ENCODE results near the gene ANK3.

ANK3 gene

GRCh38 chr10:60399328-60399727, 9.7 kb upstream of the ANK3 start:
- intact Hi-C loops (cut with micrococcal nuclease): no loop called here
- Mint-ChIP-seq H3K27ac (no peak overlapping the region), H3K27me3 (peaks cover 2% of the 10 kb centered on the region), H3K4me3 (no peak overlapping the region), H3K36me3 (ENCODE audit: low read depth) (no peaks in the 10 kb centered on the region), H3K4me1 (ENCODE audit: low read depth) (no peaks in the 10 kb centered on the region), H3K9me3 (no peaks in the 10 kb centered on the region)

DNA sequence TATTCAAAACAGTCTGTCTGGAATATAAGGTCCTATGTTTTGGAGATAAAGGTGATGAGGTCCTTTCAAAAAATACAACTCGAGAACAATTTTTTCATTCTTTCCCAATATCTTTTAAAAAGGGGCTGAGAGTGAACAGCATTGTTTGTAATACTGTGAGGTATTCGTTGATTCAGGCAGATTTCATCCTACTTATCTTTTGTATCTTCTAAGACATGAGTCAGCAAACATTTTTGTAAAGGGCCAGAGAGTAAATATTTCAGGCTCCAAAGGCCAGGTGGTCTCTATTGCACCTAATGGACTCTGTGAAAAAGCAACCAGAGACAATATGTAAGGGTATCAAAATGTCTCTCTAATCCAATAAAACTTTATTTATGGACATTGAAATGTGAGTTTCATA, 8.1 kb upstream of the ANK3 start:
- Mint-ChIP-seq H3K27me3 (peaks cover 2% of the 10 kb centered on the region), H3K36me3 (ENCODE audit: low read depth) (no peaks in the 10 kb centered on the region), H3K27ac (no peak overlapping the region), H3K9me3 (no peaks in the 10 kb centered on the region), H3K4me3 (no peak overlapping the region), H3K4me1 (ENCODE audit: low read depth) (no peaks in the 10 kb centered on the region)
- intact Hi-C loops (cut with micrococcal nuclease): no loop called here

DNA sequence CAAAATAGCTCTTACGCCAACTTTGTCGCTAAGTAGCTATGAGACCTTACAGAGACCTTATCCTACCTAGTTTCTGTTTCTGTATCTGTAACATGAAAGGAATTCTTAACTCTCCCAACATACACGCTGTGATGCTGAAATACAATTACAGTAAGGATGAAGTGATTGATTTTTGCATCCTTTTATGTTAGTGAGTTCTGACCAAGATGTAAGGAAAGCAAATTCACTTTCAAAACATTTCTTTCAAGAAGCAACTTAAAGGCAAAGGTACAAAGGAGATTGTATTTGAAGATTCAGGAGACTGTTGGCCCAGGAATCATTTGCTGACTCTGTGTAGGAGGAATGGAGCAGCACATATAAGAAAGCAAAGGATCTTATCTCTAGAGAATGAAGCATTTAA, 7.1 kb upstream of the ANK3 start:
- Mint-ChIP-seq H3K4me1 (ENCODE audit: low read depth) (no peaks in the 10 kb centered on the region), H3K27ac (no peak overlapping the region), H3K4me3 (no peak overlapping the region), H3K27me3 (peaks cover 2% of the 10 kb centered on the region), H3K9me3 (no peaks in the 10 kb centered on the region), H3K36me3 (ENCODE audit: low read depth) (no peaks in the 10 kb centered on the region)
- intact Hi-C loops (cut with micrococcal nuclease): no loop called here

DNA sequence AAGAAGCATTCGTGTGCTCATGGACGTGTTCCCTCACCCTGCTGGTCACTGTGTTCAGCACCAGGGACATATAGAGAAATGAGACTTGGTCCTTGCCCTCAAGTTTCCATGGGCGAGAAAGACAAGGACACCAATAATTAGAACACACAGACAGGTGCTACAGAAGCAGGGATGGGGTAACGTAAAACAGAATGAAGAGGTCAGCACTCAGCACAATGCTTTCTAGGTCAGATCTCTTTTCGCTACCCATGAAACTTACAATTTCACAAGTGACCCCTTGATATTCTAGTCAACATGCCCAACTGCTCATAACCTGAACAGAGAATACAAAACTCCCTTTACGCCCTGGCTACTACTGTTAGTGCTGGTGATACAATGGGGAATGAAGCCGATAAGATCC, 6.0 kb upstream of the ANK3 start:
- no peaks in the 10 kb centered on the region for H3K9me3 Mint-ChIP-seq
- no peaks in the 10 kb centered on the region for H3K4me1 Mint-ChIP-seq (ENCODE audit: low read depth)
- no peak overlapping the region for H3K27ac Mint-ChIP-seq
- peaks cover 2% of the 10 kb centered on the region for H3K27me3 Mint-ChIP-seq
- intact Hi-C loops (cut with micrococcal nuclease): no loop called here
- no peaks in the 10 kb centered on the region for H3K36me3 Mint-ChIP-seq (ENCODE audit: low read depth)
- no peak overlapping the region for H3K4me3 Mint-ChIP-seq

GRCh38 chr10:60394446-60394845, 4.8 kb upstream of the ANK3 start:
- H3K27me3 Mint-ChIP-seq: peaks cover 2% of the 10 kb centered on the region
- no peaks in the 10 kb centered on the region for H3K4me1 Mint-ChIP-seq (ENCODE audit: low read depth)
- no peak overlapping the region for H3K27ac Mint-ChIP-seq
- intact Hi-C loops (cut with micrococcal nuclease): no loop called here
- H3K36me3 Mint-ChIP-seq (ENCODE audit: low read depth): no peaks in the 10 kb centered on the region
- no peak overlapping the region for H3K4me3 Mint-ChIP-seq
- H3K9me3 Mint-ChIP-seq: no peaks in the 10 kb centered on the region

DNA sequence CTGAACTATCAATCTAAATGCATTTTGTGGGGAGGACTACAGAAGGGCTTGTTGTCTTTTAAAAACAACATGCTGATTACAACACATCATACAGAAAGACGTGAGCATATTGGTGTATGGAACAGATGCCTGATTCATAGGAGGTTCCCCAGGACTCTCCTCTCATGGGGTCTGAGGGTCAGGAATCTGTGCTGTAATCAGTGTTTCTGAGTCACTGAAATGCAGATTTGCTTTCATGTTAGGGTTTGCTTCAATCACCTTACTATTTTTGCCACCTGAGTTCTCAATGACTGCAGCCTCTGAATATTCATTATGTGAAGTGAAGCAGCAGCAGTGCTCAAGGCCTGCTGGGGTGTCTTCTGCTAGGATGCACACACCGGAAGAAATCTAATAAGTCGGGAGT, 550 bp upstream of the ANK3 start:
- no peaks in the 10 kb centered on the region for H3K4me1 Mint-ChIP-seq (ENCODE audit: low read depth)

GRCh38 chr10:60388709-60389301, 870 bp downstream of the ANK3 start:
- H3K27ac Mint-ChIP-seq: no peak overlapping the region
- no peaks in the 10 kb centered on the region for H3K9me3 Mint-ChIP-seq
- intact Hi-C loops (cut with micrococcal nuclease): no loop called here
- H3K4me1 Mint-ChIP-seq (ENCODE audit: low read depth): no peaks in the 10 kb centered on the region
- peaks cover 2% of the 10 kb centered on the region for H3K27me3 Mint-ChIP-seq
- no peaks in the 10 kb centered on the region for H3K36me3 Mint-ChIP-seq (ENCODE audit: low read depth)
- no peak overlapping the region for H3K4me3 Mint-ChIP-seq

More for the DNA sequence above, 550 bp upstream of the ANK3 start:
- intact Hi-C loops (cut with micrococcal nuclease): no loop called here
- H3K27ac Mint-ChIP-seq: no peak overlapping the region
- no peaks in the 10 kb centered on the region for H3K36me3 Mint-ChIP-seq (ENCODE audit: low read depth)
- H3K9me3 Mint-ChIP-seq: no peaks in the 10 kb centered on the region
- no peak overlapping the region for H3K4me3 Mint-ChIP-seq
- H3K27me3 Mint-ChIP-seq: no peaks in the 10 kb centered on the region

GRCh38 chr10:60388116-60388625, 1.5 kb downstream of the ANK3 start:
- intact Hi-C loops (cut with micrococcal nuclease): no loop called here
- no peaks in the 10 kb centered on the region for H3K36me3 Mint-ChIP-seq (ENCODE audit: low read depth)
- no peak overlapping the region for H3K27ac Mint-ChIP-seq
- H3K27me3 Mint-ChIP-seq: peaks cover 2% of the 10 kb centered on the region
- H3K4me3 Mint-ChIP-seq: no peak overlapping the region
- no peaks in the 10 kb centered on the region for H3K4me1 Mint-ChIP-seq (ENCODE audit: low read depth)
- H3K9me3 Mint-ChIP-seq: no peaks in the 10 kb centered on the region

DNA sequence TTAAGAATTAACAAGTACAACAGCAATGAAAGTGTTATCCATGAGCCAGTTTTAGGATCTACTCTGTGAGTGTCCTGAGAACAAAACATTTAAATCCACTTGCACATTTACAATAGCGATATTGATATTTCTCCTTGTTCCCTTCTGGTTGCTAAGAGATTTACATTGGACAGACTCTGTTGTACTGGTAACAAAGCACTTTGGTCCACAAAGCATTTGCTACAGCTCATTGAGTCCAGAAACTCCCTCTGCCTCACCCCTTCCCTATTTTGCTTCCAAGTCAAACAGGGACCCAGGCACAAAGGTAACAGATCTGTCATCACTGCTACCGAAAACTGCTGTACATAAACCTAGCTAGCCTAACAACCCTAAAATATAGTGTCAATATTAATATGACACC, 2.1 kb downstream of the ANK3 start:
- Mint-ChIP-seq H3K9me3 (no peaks in the 10 kb centered on the region), H3K4me3 (no peak overlapping the region), H3K36me3 (ENCODE audit: low read depth) (no peaks in the 10 kb centered on the region), H3K27me3 (peaks cover 2% of the 10 kb centered on the region), H3K27ac (no peak overlapping the region), H3K4me1 (ENCODE audit: low read depth) (no peaks in the 10 kb centered on the region)
- intact Hi-C loops (cut with micrococcal nuclease): no loop called here

DNA sequence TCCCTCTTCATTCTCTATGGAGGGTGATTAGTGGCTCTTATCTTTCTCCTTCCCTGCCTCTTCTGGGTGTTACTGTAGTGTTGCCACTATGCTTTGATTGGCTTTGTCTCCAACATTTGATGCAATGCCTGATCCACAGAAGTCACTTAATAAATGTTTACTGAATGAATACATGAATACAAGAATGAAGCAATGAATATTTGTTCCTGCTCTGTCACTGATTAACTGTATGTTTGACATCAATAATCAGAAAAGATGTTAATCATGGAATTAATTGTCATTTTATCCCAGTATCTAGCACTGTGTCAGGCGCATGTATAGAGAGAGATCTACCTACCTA, 4.3 kb downstream of the ANK3 start:
- Mint-ChIP-seq H3K4me3 (no peak overlapping the region), H3K36me3 (ENCODE audit: low read depth) (no peaks in the 10 kb centered on the region), H3K27me3 (peaks cover 2% of the 10 kb centered on the region), H3K9me3 (no peaks in the 10 kb centered on the region), H3K27ac (no peak overlapping the region), H3K4me1 (ENCODE audit: low read depth) (no peaks in the 10 kb centered on the region)
- intact Hi-C loops (cut with micrococcal nuclease): no loop called here

- intact Hi-C loops (cut with micrococcal nuclease): no loop called here
- Mint-ChIP-seq H3K36me3 (ENCODE audit: low read depth) (no peaks in the 10 kb centered on the region), H3K9me3 (no peaks in the 10 kb centered on the region), H3K4me1 (ENCODE audit: low read depth) (no peaks in the 10 kb centered on the region), H3K27me3 (peaks cover 2% of the 10 kb centered on the region), H3K27ac (no peak overlapping the region), H3K4me3 (no peak overlapping the region)
Observed at GRCh38 chr10:60384708-60385398, 4.8 kb downstream of the ANK3 start.

GRCh38 chr10:60384011-60384410, 5.7 kb downstream of the ANK3 start:
- no peak overlapping the region for H3K4me3 Mint-ChIP-seq
- H3K4me1 Mint-ChIP-seq (ENCODE audit: low read depth): no peaks in the 10 kb centered on the region
- intact Hi-C loops (cut with micrococcal nuclease): no loop called here
- H3K27ac Mint-ChIP-seq: no peak overlapping the region
- H3K9me3 Mint-ChIP-seq: no peaks in the 10 kb centered on the region
- H3K36me3 Mint-ChIP-seq (ENCODE audit: low read depth): no peaks in the 10 kb centered on the region
- H3K27me3 Mint-ChIP-seq: peaks cover 2% of the 10 kb centered on the region

DNA sequence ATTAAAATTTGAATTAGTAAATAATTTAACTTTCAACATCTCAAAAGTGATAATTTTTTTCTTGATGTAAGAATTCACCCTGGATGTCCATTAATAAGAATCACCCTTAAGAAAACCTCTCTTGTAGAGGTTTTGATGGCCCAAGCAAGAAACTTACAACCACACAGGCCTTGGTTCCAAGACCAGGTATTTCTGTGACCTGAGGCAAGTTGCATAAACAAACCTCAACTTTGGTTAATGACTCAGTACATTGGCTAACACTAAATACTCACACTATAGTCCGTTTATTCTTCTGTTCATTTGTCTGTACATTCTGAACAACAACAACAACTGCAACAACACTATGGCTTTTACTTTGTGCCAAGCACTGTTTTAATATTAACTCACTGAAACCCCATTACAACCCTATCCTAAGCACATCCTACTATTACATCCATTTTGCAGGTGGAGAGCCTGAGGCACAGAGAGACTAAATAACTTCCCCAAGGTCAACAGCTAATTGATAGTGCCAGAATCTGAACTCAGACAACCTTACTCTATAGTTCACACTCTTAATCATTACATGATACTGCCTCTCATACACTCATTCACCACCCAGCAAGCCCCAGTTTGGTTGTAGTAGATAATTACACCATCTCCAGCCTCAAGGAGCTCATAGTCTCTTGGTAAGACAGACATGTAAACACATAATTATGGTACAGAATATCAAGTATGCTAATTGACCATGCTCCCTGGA, 6.6 kb downstream of the ANK3 start:
- H3K4me3 Mint-ChIP-seq: no peak overlapping the region
- H3K27me3 Mint-ChIP-seq: peaks cover 2% of the 10 kb centered on the region
- no peak overlapping the region for H3K27ac Mint-ChIP-seq
- intact Hi-C loops (cut with micrococcal nuclease): no loop called here
- H3K9me3 Mint-ChIP-seq: no peaks in the 10 kb centered on the region
- no peaks in the 10 kb centered on the region for H3K4me1 Mint-ChIP-seq (ENCODE audit: low read depth)
- no peaks in the 10 kb centered on the region for H3K36me3 Mint-ChIP-seq (ENCODE audit: low read depth)

DNA sequence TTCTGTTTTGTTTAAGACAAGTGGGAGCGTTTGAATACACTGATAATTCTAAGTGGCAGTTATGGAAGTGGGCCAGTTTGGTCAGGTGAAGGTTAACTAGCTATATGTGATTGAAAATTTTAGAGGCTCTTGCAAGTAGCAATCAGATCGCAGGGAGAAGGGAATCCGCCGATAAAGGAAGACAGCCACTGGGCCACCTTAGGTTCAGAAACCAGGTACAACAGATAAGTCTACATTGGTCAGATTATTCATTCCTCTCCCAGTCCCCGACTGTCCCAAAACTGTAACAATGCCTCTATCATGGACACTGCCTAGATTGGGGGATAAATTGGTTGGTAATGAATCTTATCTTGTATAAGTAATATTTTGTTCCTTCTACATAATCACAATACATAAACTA, 8.9 kb downstream of the ANK3 start:
- intact Hi-C loops (cut with micrococcal nuclease): no loop called here
- Mint-ChIP-seq H3K9me3 (no peaks in the 10 kb centered on the region), H3K27me3 (peaks cover 2% of the 10 kb centered on the region), H3K4me1 (ENCODE audit: low read depth) (no peaks in the 10 kb centered on the region), H3K36me3 (ENCODE audit: low read depth) (no peaks in the 10 kb centered on the region), H3K4me3 (no peak overlapping the region), H3K27ac (no peak overlapping the region)
